Lower leg skin (tissue), 4 donors: Measurements from ENCODE around the gene CTSZ. TPM values are rescaled to one million over a fixed set of nuclear protein-coding genes. Genes with fewer than 3 reads are reported as not detected.

ENCODE experiments used
- DNase-seq, 2 donors: peaks; one replicate each; pipeline ENCODE4 v3.0.0-alpha.2; 2019; ENCODE audit warnings: low spot score in 2 of 2
- H3K4me3 ChIP-seq: fragments of 200-600 bp; sonication (generic); 2 replicates; pipeline ENCODE4 v1.5.1; 2017; ENCODE audit warnings: mild to moderate bottlenecking, low read depth; ENCODE audit not compliant: poor library complexity, severe bottlenecking
- POLR2A ChIP-seq, 2 donors: fragments of 450-650 bp; IDR thresholded peaks; one replicate each; pipeline ENCODE4 v1.6.1; 2016 to 2017; ENCODE audit warnings: antibody characterized with exemption in 2 of 2, mild to moderate bottlenecking in 1 of 2, moderate library complexity in 1 of 2
- WGBS, 2 donors: methylation state at CpG; one replicate each; pipeline ENCODE4 v1.1.5; 2018; 5-methylcytosine and 5-hydroxymethylcytosine counted together
- intact Hi-C: fragments of 100-400 bp; cut with DNase I; formaldehyde crosslinking; loops from one replicate; pipeline ENCODE4 v1.15.0; 2023; ENCODE audit warnings: low total_unique reads
- total RNA-seq, 4 donors: library from RNA; depleted of rRNA; stranded (reverse); fragments of >200 nt; gene quantifications; one replicate each; pipeline ENCODE4 v1.1.0, GENCODE V29; 2016
- TF ChIP-seq, protein P1 (sequence below), 3 donors: fragments of 450-650 bp; IDR thresholded peaks; one replicate each; pipeline ENCODE4 v1.5.1; 2016; ENCODE audit warnings: antibody characterized with exemption in 3 of 3, mild to moderate bottlenecking in 3 of 3, moderate library complexity in 2 of 3

Gene CTSZ
- total RNA-seq, 4 donors from 2014 or later, result 30.1 to 64.1 (median 40.0) TPM

DNA sequence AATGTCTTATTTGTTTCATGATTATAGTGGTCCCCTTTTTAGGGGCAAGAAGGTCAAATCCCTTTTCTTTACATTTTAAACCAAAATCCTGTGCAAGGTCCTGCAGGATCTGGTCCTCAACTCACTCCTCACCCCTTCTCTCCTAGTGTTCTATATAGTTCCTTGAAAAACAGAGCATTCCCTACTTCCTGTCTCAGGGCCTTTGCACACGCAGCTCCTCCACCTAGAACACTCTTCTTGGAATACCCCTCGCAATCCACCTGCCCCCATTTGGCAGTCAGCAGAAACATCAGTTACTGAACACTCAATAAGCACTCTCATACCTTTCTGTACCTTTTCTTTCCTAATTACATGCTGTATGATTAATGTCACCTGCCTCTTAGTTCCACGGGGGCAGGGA, 28.3 kb upstream of the CTSZ start:
- no peak for TF ChIP-seq POLR2A (IDR thresholded peaks at IDR 0.05)
- TF ChIP-seq, protein P1, sequence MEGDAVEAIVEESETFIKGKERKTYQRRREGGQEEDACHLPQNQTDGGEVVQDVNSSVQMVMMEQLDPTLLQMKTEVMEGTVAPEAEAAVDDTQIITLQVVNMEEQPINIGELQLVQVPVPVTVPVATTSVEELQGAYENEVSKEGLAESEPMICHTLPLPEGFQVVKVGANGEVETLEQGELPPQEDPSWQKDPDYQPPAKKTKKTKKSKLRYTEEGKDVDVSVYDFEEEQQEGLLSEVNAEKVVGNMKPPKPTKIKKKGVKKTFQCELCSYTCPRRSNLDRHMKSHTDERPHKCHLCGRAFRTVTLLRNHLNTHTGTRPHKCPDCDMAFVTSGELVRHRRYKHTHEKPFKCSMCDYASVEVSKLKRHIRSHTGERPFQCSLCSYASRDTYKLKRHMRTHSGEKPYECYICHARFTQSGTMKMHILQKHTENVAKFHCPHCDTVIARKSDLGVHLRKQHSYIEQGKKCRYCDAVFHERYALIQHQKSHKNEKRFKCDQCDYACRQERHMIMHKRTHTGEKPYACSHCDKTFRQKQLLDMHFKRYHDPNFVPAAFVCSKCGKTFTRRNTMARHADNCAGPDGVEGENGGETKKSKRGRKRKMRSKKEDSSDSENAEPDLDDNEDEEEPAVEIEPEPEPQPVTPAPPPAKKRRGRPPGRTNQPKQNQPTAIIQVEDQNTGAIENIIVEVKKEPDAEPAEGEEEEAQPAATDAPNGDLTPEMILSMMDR (IDR thresholded peaks at IDR 0.05), result no peak
- WGBS, 2 donors, result 96 to 98% methylated on average over 3 of the region's 3 CpGs
- no peak overlapping the region for H3K4me3 ChIP-seq
- intact Hi-C loops, result no loop called here
- DNase-seq, result no peak

DNA sequence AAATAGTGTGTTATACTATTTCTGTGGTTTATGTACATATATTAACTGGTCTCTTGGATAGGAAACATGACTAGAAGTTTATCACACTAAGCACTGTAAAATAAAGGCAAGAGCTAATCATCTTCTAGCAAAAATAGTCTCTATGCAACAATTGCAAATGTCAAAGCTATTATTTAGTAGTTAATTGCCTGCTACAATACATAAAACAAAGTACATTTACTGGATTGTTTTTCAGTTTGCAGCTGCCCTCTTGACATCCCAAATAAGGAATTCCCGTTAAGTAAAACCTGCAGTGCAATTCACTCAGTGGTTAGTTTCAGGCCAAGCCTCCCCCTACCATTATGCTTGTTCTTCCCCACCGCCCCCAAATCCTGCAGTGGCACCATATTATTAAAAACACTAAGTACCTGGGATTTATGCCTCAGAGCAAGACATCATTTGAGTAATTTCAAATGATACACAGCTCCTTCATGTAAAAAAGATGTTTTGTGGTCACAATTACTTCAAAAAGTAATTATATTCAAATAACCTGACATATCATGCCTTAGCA, 26.6 kb upstream of the CTSZ start:
- 90 to 91% methylated on average over 2 of the region's 2 CpGs for WGBS, 2 donors
- no peak for TF ChIP-seq POLR2A (IDR thresholded peaks at IDR 0.05)
- TF ChIP-seq, protein P1 (IDR thresholded peaks at IDR 0.05), result no peak
- intact Hi-C loops, result no loop called here
- no peak for DNase-seq
- H3K4me3 ChIP-seq, result no peak overlapping the region

DNA sequence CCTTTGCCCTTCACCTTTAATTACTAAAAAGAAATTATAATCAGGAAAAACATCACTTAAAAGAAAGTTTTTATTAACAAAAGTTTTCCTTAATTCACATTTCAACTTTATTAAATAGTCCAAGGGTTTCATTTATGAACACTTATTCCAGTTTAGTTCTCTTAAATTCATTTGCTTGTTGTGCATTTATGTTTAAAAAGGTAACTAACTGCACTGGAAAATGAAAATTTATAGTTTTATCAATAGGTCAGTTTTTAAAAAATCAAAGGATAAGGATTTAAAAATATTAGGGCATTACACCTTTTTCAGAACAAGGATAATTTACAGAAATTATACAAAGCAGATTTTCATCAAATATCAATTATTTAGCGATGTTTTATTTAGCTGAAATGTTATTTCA, 26.0 kb upstream of the CTSZ start:
- intact Hi-C loops, result no loop called here
- no peak for TF ChIP-seq POLR2A (IDR thresholded peaks at IDR 0.05)
- TF ChIP-seq, protein P1 (IDR thresholded peaks at IDR 0.05), result no peak
- H3K4me3 ChIP-seq, result no peak overlapping the region
- no peak for DNase-seq
- WGBS, 2 donors, result 97 to 98% methylated on average over 1 of the region's 1 CpG

DNA sequence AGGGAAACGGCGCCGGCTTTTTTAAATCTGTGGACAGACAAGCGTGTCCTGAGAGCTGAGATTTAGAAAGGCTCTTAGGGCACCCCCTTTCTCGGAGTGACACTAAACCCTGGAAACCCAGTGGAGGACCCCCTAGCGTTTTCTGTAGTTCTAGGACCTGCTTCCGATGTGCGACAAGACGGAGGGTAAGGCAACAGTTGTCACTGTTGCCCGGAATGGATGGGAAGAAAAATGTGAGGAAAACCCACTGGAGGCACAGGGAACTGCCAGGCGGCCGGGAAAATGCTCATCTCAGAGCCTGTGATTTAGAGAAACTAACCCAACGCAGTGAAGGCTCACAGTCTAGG, 25.6 kb upstream of the CTSZ start:
- H3K4me3 ChIP-seq, result peak overlapping the region; percentile 42
- 0 to 2% methylated on average over 13 of the region's 13 CpGs for WGBS, 2 donors
- intact Hi-C loops, result no loop called here
- TF ChIP-seq, protein P1 (IDR thresholded peaks at IDR 0.05), result no peak
- no peak for TF ChIP-seq POLR2A (IDR thresholded peaks at IDR 0.05)
- no peak for DNase-seq

DNA sequence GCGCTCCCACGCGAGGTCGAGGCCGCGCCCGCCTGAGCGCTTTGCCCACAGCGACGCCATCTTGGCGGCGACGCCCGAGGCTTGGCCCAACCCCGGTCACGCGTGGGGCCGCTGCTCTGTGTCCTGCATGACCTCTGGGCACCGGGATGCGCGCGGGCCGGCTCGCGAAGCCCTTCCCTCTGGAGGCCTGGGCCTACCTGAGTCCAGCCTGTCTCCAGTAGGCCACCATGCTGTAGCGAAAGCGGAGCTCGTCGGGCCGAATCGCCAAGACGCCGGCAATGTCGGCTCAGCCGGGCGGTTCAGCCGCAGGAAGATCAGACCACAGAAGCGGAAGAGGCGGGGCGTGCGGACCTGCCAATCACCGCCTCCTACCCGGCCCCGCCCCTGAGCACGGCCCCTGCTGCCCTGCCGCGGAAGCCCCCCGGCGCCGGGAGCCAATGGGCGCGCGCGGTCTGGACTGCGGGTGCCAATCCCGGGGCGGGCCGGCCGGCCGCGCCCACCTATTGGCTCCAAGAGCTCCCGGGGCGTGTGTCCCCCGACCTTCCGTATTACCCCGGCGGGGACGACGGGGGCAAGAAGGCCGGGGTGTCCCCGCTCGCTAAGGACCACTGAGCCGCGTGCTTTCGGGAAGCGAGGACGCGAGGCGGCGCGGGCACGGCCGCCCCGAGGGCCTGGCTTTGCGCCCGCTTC, 25.1 kb upstream of the CTSZ start, which contains the start of gene ATP5F1E:
ATP5F1E (minus strand) TSS at position 313 of the 690 bp plus-strand sequence; CDS start at position 229, 84 bp downstream.
- H3K4me3 ChIP-seq, result peak within 1 kb of the TSS; percentile 80
- DNase-seq, result peak; percentile 93 to 99
- TF ChIP-seq POLR2A (IDR thresholded peaks at IDR 0.05), result peak in 1 of 2 donors; percentile 79
- TF ChIP-seq, protein P1 (IDR thresholded peaks at IDR 0.05), result peak in 1 of 3 donors; percentile 7
- 0 to 1% methylated on average over 18 to 27 of the region's 86 CpGs for WGBS, 2 donors
- intact Hi-C loops, result no loop called here
